Panc1 (cell line): Measurements from ENCODE around the gene CCDC88A. TPM values are rescaled to one million over a fixed set of nuclear protein-coding genes. Genes with fewer than 3 reads are reported as not detected.
"Not testable (repeated sequence)": the region's sequence is repeated elsewhere in the genome, so short reads cannot be mapped to it uniquely, and the experiment has no call there.

Experiments
- ATAC-seq: fragments of 200-7000 bp; cut with Tn5 transposase; 2 replicates; pipeline ENCODE4 v1.9.1; 2020; ENCODE audit warnings: mild to moderate bottlenecking, moderate library complexity
- BruUV-seq: library from RNA; stranded (reverse); fragments of 400-500 nt; replicated peaks from 2 replicates; lab custom pipeline; 2021; lab: Mats Ljungman, UMichigan
- CTCF ChIA-PET: fragments of 300-600 bp; sonication (Branson Sonifier 250); formaldehyde crosslinking; loops from one replicate; lab custom pipeline; 2022; ENCODE audit warnings: antibody characterized with exemption; lab: Charles Lee
- POLR2A ChIA-PET: fragments of 300-600 bp; sonication (Branson Sonifier 250); formaldehyde crosslinking; loops from one replicate; lab custom pipeline; 2022; ENCODE audit warnings: antibody characterized with exemption; lab: Charles Lee
- DNase-seq: peaks from one replicate; pipeline ENCODE4 v3.0.0-alpha.2; 2010; ENCODE audit warnings: low read depth, low spot score
- H3K27ac ChIP-seq: 2 replicates; pipeline ENCODE4 v1.5.1; 2011; ENCODE audit warnings: mild to moderate bottlenecking, low read length, inconsistent platforms
- H3K27me3 ChIP-seq: fragments of 200-500 bp; sonication (Bioruptor generic); 2 replicates; pipeline ENCODE4 v1.6.0; 2014; ENCODE audit warnings: low read length, inconsistent platforms; ENCODE audit not compliant: control insufficient read depth, insufficient read depth
- H3K36me3 ChIP-seq: fragments of 200-500 bp; sonication (Bioruptor generic); 2 replicates; pipeline ENCODE4 v1.5.1; 2014; ENCODE audit warnings: inconsistent platforms, mild to moderate bottlenecking, low read length, moderate library complexity; ENCODE audit not compliant: control insufficient read depth, insufficient read depth
- H3K4me1 ChIP-seq: 2 replicates; pipeline ENCODE4 v1.5.1; 2011; ENCODE audit warnings: inconsistent platforms, mild to moderate bottlenecking, low read length, moderate library complexity; ENCODE audit not compliant: control insufficient read depth, insufficient read depth
- H3K4me3 ChIP-seq, 2 experiments: 2 replicates each; pipeline ENCODE4 v1.5.1; 2011 to 2012; ENCODE audit warnings: low read depth in 2 of 2, low read length in 2 of 2, mild to moderate bottlenecking in 2 of 2, inconsistent platforms in 1 of 2, moderate library complexity in 1 of 2
- H3K9me3 ChIP-seq: fragments of 200-500 bp; sonication (Bioruptor generic); 2 replicates; pipeline ENCODE4 v1.5.1; 2014; ENCODE audit warnings: low read depth, mild to moderate bottlenecking, inconsistent platforms, low read length, moderate library complexity; ENCODE audit not compliant: control insufficient read depth, insufficient read depth
- CTCF ChIP-seq: fragments of 450-650 bp; IDR thresholded peaks from 2 replicates; pipeline ENCODE4 v1.5.1; 2017; ENCODE audit warnings: mild to moderate bottlenecking
- POLR2AphosphoS5 ChIP-seq: IDR thresholded peaks from 2 replicates; pipeline ENCODE4 v1.6.1; 2012; ENCODE audit warnings: mild to moderate bottlenecking, low read depth, low read length, moderate library complexity
- REST ChIP-seq, 2 experiments: IDR thresholded peaks; 2 replicates each; pipeline ENCODE4 v1.6.1; 2011 to 2012; ENCODE audit warnings: low read depth in 2 of 2, control low read depth in 1 of 2, low read length in 1 of 2, mild to moderate bottlenecking in 1 of 2, moderate library complexity in 1 of 2; ENCODE audit not compliant: insufficient read depth in 1 of 2
- SIN3A ChIP-seq: IDR thresholded peaks from 2 replicates; pipeline ENCODE4 v1.6.1; 2012; ENCODE audit warnings: low read depth, mild to moderate bottlenecking, low read length, moderate library complexity, borderline replicate concordance; ENCODE audit not compliant: insufficient read depth
- TCF7L2 ChIP-seq: IDR thresholded peaks from 2 replicates; pipeline ENCODE4 v1.6.1; 2011; ENCODE audit warnings: mild to moderate bottlenecking, low read depth, low read length, inconsistent platforms
- in situ Hi-C: cut with HindIII; loops from 2 replicates; pipeline ENCODE4 v1.10.0; 2016; ENCODE audit warnings: low sequenced_read_pairs, low pct_unique_long_range_greater_than_20kb
- intact Hi-C: fragments of 100-400 bp; cut with micrococcal nuclease; formaldehyde crosslinking; loops from one replicate; pipeline ENCODE4 v1.10.0; 2022; ENCODE audit not compliant: unreplicated experiment
- total RNA-seq: library from RNA; stranded (reverse); gene quantifications from one replicate; pipeline ENCODE4 v1.2.1, GENCODE V29; 2021; ENCODE audit not compliant: unreplicated experiment

CCDC88A gene
- total RNA-seq, 1 experiment from 2014 or later: 99.8 TPM

DNA sequence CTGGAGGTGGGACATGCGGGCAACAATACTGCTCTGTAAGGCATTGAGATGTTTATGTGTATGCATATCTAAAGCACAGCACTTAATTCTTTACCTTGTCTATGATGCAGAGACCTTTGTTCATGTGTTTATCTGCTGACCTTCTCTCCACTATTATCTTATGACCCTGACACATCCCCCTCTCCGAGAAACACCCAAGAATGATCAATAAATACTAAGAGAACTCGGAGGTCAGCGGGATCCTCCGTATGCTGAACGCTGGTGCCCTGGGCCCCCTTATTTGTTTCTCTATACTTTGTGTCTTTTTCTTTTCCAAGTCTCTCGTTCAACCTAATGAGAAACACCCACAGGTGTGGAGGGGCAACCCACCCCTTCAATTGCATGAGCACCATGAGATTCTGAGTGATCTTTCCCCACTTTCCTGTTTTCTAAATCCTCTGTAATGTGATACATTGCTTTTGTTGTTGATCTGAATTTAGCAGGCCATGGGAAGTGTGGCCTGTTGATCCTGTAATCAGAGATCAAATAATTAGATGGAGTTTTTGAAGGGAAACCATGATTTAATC is 139.7 kb downstream of the CCDC88A start:
- H3K27me3 ChIP-seq, DNase-seq, H3K4me1 ChIP-seq, H3K4me3 ChIP-seq, H3K27ac ChIP-seq, ATAC-seq, BruUV-seq, H3K9me3 ChIP-seq, in situ Hi-C loops, CTCF ChIA-PET, H3K36me3 ChIP-seq, POLR2A ChIA-PET, intact Hi-C loops: not testable (repeated sequence)

- ATAC-seq, in situ Hi-C loops, H3K4me1 ChIP-seq, H3K4me3 ChIP-seq, H3K27me3 ChIP-seq, POLR2A ChIA-PET, intact Hi-C loops, H3K27ac ChIP-seq, DNase-seq, BruUV-seq, CTCF ChIA-PET, H3K9me3 ChIP-seq, H3K36me3 ChIP-seq: not testable (repeated sequence)
Observed at GRCh38 chr2:55279214-55279835, 140.3 kb downstream of the CCDC88A start.

GRCh38 chr2:55277310-55277709 is 142.3 kb downstream of the CCDC88A start:
- no peak for TF ChIP-seq POLR2AphosphoS5
- TF ChIP-seq REST (IDR thresholded peaks at IDR 0.05; ENCODE audit: insufficient read depth in 1 of 2, low read depth in 2 of 2, low read length in 1 of 2): no peak
- TF ChIP-seq TCF7L2: no peak
- no peak for TF ChIP-seq SIN3A
- TF ChIP-seq CTCF: no peak
- no peak for DNase-seq
- BruUV-seq: no TSS peak
- CTCF ChIA-PET: no interaction called here
- no peak overlapping the region for H3K27ac ChIP-seq
- no peaks in the 10 kb centered on the region for H3K36me3 ChIP-seq
- H3K4me3 ChIP-seq: no peak overlapping the region
- no peaks in the 10 kb centered on the region for H3K27me3 ChIP-seq
- H3K9me3 ChIP-seq: no peaks in the 10 kb centered on the region
- POLR2A ChIA-PET: no interaction called here
- no peaks in the 10 kb centered on the region for H3K4me1 ChIP-seq
- intact Hi-C loops (no loop called here), in situ Hi-C loops (no loop called here)
- ATAC-seq: no peak

DNA sequence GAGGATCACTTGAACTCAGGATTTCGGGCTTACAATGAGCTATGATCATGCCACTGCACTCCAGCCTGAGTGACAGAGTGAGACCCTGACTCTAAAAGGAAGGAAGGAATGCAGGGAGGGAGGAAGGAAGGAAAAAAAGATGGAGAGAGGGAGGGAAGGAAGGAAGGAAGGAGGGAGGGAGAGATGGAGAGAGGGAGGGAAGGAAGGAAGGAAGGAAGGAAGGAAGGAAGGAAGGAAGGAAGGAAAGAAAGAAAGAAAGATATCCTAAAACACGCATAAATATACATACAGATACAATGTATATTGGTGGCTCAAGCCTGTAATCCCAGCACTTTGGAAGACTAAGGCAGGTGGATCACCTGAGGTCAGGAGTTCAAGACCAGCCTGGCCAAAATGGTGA is 145.3 kb downstream of the CCDC88A start:
- ATAC-seq: not testable (repeated sequence)

More for the DNA sequence above, 145.3 kb downstream of the CCDC88A start:
- BruUV-seq, CTCF ChIA-PET, intact Hi-C loops, H3K36me3 ChIP-seq, in situ Hi-C loops, H3K4me3 ChIP-seq, H3K9me3 ChIP-seq, H3K27ac ChIP-seq, H3K4me1 ChIP-seq, H3K27me3 ChIP-seq, DNase-seq, POLR2A ChIA-PET: not testable (repeated sequence)
